Endothelial cell of umbilical vein (primary cell): ENCODE results near the gene CDCA7L. TPM values are rescaled to one million over a fixed set of nuclear protein-coding genes. Genes with fewer than 3 reads are reported as not detected.

Experiments
- BruUV-seq: library from RNA; stranded (reverse); fragments of 400-500 nt; replicated peaks from 2 replicates; lab custom pipeline; 2021; lab: Mats Ljungman, UMichigan
- CTCF ChIA-PET: fragments of 300-600, 350-600 bp; sonication (Branson Sonifier 250); formaldehyde crosslinking; loops from one replicate; lab custom pipeline; 2021; ENCODE audit warnings: antibody characterized with exemption, inconsistent platforms; lab: Charles Lee
- POLR2A ChIA-PET: fragments of 300-600, 350-600 bp; sonication (Branson Sonifier 250); formaldehyde crosslinking; loops from one replicate; lab custom pipeline; 2021; ENCODE audit warnings: antibody characterized with exemption, inconsistent platforms; lab: Charles Lee
- DNase-seq: peaks from one replicate; pipeline ENCODE4 v3.0.0-alpha.2; 2011; ENCODE audit warnings: low read depth, low spot score
- FAIRE-seq: peaks from 2 replicates; lab custom pipeline; 2011; peaks lifted over from hg19 to GRCh38; lab: Jason Lieb, UNC
- H2AFZ ChIP-seq: 2 replicates; pipeline ENCODE4 v1.6.0; 2012; ENCODE audit warnings: low read depth, low read length, control low read depth, inconsistent platforms
- H3K27ac ChIP-seq: 2 replicates; pipeline ENCODE4 v1.5.1; 2011; ENCODE audit warnings: low read depth, mild to moderate bottlenecking, control low read depth, low read length, moderate library complexity; ENCODE audit not compliant: insufficient read depth
- H3K27me3 ChIP-seq, 2 experiments: 2 replicates each; pipeline versions ENCODE4 v1.6.0 to v1.6.1; 2011; ENCODE audit warnings: low read length in 2 of 2, mixed read lengths in 1 of 2; ENCODE audit not compliant: control insufficient read depth in 2 of 2, insufficient read depth in 2 of 2
- H3K36me3 ChIP-seq, 2 experiments: 2 replicates in 1 of 2; 3 replicates in 1 of 2; pipeline ENCODE4 v1.5.1; 2011; ENCODE audit warnings: low read length in 2 of 2, mild to moderate bottlenecking in 1 of 2, moderate library complexity in 1 of 2; ENCODE audit not compliant: control insufficient read depth in 2 of 2, insufficient read depth in 2 of 2; ENCODE audit errors: extremely low read depth in 1 of 2
- H3K4me1 ChIP-seq: 3 replicates; pipeline ENCODE4 v1.5.1; 2011; ENCODE audit warnings: mild to moderate bottlenecking, low read length; ENCODE audit not compliant: control insufficient read depth, insufficient read depth; ENCODE audit errors: extremely low read depth
- H3K4me2 ChIP-seq: 2 replicates; pipeline ENCODE4 v1.6.1; 2011; ENCODE audit warnings: low read length, control low read depth, mixed read lengths; ENCODE audit not compliant: insufficient read depth
- H3K4me3 ChIP-seq, 3 experiments: fragments of 200-600 bp in 1 of 3; sonication (generic), shearing (Covaris generic) in 1 of 3; replicated peaks in 1 of 3; 2 replicates each; pipeline ENCODE4 v1.5.1; 2011 to 2016; ENCODE audit warnings: control low read depth in 3 of 3, low read length in 3 of 3, mild to moderate bottlenecking in 2 of 3, inconsistent platforms in 1 of 3, low read depth in 1 of 3, moderate library complexity in 1 of 3; ENCODE audit not compliant: insufficient read depth in 1 of 3
- H3K79me2 ChIP-seq: 2 replicates; pipeline ENCODE4 v1.6.0; 2012; ENCODE audit warnings: low read length, inconsistent platforms; ENCODE audit not compliant: control insufficient read depth, insufficient read depth
- H3K9ac ChIP-seq: replicated peaks from 2 replicates; pipeline ENCODE3; 2011; ENCODE audit warnings: low read length, control low read depth; ENCODE audit not compliant: insufficient read depth; ENCODE audit errors: extremely low read depth
- H3K9me1 ChIP-seq: replicated peaks from 3 replicates; pipeline ENCODE4 v1.6.0; 2011; ENCODE audit warnings: mild to moderate bottlenecking, low read length; ENCODE audit not compliant: control insufficient read depth, insufficient read depth; ENCODE audit errors: extremely low read depth
- H3K9me3 ChIP-seq: replicated peaks from 2 replicates; pipeline ENCODE4 v1.5.1; 2012; ENCODE audit warnings: low read length, inconsistent platforms; ENCODE audit not compliant: control insufficient read depth, insufficient read depth
- H4K20me1 ChIP-seq: replicated peaks from 2 replicates; pipeline ENCODE3; 2011; ENCODE audit warnings: mild to moderate bottlenecking, low read length; ENCODE audit not compliant: control insufficient read depth, insufficient read depth; ENCODE audit errors: extremely low read depth
- EZH2 ChIP-seq: IDR thresholded peaks from 2 replicates; pipeline ENCODE4 v1.6.1; 2012; ENCODE audit warnings: borderline replicate concordance, low read depth, mild to moderate bottlenecking, moderate library complexity, low read length, inconsistent platforms; ENCODE audit not compliant: severe bottlenecking
- FOS ChIP-seq: IDR thresholded peaks from 2 replicates; pipeline ENCODE4 v1.6.1; 2011; ENCODE audit warnings: mild to moderate bottlenecking, low read length, moderate library complexity, borderline replicate concordance; ENCODE audit not compliant: insufficient read depth
- GATA2 ChIP-seq: IDR thresholded peaks from 2 replicates; pipeline ENCODE4 v1.7.0; 2011; ENCODE audit warnings: low read depth, mild to moderate bottlenecking, moderate library complexity, mixed read lengths, low read length; ENCODE audit not compliant: insufficient read length, insufficient read depth
- JUN ChIP-seq: IDR thresholded peaks from 2 replicates; pipeline ENCODE4 v1.6.1; 2011; ENCODE audit warnings: borderline replicate concordance, low read depth; ENCODE audit not compliant: insufficient read length, insufficient read depth
- MYC ChIP-seq: IDR thresholded peaks from one replicate; pipeline ENCODE4 v1.6.1; 2011; ENCODE audit warnings: mild to moderate bottlenecking, low read depth, low read length
- POLR2AphosphoS5 ChIP-seq: IDR thresholded peaks from 2 replicates; pipeline ENCODE4 v1.6.1; 2012; ENCODE audit warnings: low read depth, mild to moderate bottlenecking, control low read depth, low read length, moderate library complexity; ENCODE audit not compliant: insufficient read depth
- dilution Hi-C: fragments of 300-500 bp; cut with MboI; formaldehyde crosslinking; loops from one replicate; pipeline ENCODE4 v1.15.0; 2019; ENCODE audit warnings: low sequenced_read_pairs; ENCODE audit not compliant: extremely low pct_ligation_motif_present
- intact Hi-C: fragments of 100-400 bp; cut with micrococcal nuclease; formaldehyde crosslinking; loops from one replicate; pipeline ENCODE4 v1.10.0; 2022
- polyA plus RNA-seq, 4 experiments: library from polyadenylated mRNA; depleted of rRNA in 3 of 4; stranded (reverse) in 3 of 4; unstranded in 1 of 4; fragments of >200 nt; gene quantifications; 2 replicates each; pipeline versions ENCODE4 v1.2.1 to v1.2.3, GENCODE V29; 2011 to 2012; ENCODE audit warnings: missing spikeins in 1 of 4
- total RNA-seq: library from RNA; stranded (reverse); gene quantifications from 2 replicates; pipeline ENCODE4 v1.2.3, GENCODE V29; 2021
- TF ChIP-seq, protein P1 (sequence below), 2 donors: IDR thresholded peaks; 1 replicate in 1 of 2; 2 replicates in 1 of 2; pipeline ENCODE4 v1.5.1; 2011; ENCODE audit warnings: low read length in 2 of 2, mild to moderate bottlenecking in 2 of 2, moderate library complexity in 2 of 2, control low read depth in 1 of 2, inconsistent platforms in 1 of 2, low read depth in 1 of 2; ENCODE audit not compliant: insufficient read depth in 1 of 2; ENCODE audit errors: extremely low read depth in 1 of 2
- TF ChIP-seq, protein P2 (sequence below): IDR thresholded peaks from 2 replicates; pipeline ENCODE4 v1.6.1; 2011; ENCODE audit not compliant: insufficient read depth, insufficient read length

The CDCA7L gene
- total and polyA plus RNA-seq, 2 donors (not counting 3 experiments of a cell fraction or from before 2014, with no cell fraction given) = 68.4 to 91.6 TPM

DNA sequence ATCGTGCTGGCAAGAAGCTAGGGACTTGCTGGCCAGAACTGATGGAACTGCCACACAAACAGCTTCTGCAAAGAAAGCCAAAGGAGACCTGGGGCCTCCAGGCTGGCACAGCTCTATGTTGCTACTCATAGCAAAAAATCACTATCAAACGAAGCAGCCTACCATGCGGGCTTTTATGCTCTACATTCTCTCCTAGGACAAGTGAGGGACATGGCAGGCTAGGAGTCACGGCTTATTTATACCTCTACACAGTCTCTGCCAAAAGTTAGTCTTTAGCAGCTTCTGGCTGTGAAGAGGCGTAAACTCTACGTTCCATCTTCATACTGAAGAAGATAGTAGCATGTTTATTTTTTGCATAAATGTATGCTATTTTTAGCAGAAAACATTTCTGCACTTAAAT is 35.4 kb downstream of the CDCA7L start:
- Histone ChIP-seq H3K4me2 (no peak overlapping the region), H3K9me3 (no peaks in the 10 kb centered on the region), H3K79me2 (peaks cover 5% of the 10 kb centered on the region), H3K27ac (no peak overlapping the region), H4K20me1 (no peaks in the 10 kb centered on the region), H2AFZ (no peak overlapping the region), H3K9ac (no peak overlapping the region), H3K4me1 (no peaks in the 10 kb centered on the region), H3K9me1 (no peaks in the 10 kb centered on the region), H3K27me3 (no peaks in the 10 kb centered on the region), H3K4me3 (no peak overlapping the region), H3K36me3 (peaks cover 8 to 31% of the 10 kb centered on the region in 2 experiments)
- TF ChIP-seq MYC = no peak
- TF ChIP-seq FOS = no peak
- no peak for TF ChIP-seq POLR2AphosphoS5
- TF ChIP-seq, protein P1, sequence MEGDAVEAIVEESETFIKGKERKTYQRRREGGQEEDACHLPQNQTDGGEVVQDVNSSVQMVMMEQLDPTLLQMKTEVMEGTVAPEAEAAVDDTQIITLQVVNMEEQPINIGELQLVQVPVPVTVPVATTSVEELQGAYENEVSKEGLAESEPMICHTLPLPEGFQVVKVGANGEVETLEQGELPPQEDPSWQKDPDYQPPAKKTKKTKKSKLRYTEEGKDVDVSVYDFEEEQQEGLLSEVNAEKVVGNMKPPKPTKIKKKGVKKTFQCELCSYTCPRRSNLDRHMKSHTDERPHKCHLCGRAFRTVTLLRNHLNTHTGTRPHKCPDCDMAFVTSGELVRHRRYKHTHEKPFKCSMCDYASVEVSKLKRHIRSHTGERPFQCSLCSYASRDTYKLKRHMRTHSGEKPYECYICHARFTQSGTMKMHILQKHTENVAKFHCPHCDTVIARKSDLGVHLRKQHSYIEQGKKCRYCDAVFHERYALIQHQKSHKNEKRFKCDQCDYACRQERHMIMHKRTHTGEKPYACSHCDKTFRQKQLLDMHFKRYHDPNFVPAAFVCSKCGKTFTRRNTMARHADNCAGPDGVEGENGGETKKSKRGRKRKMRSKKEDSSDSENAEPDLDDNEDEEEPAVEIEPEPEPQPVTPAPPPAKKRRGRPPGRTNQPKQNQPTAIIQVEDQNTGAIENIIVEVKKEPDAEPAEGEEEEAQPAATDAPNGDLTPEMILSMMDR (IDR thresholded peaks at IDR 0.05; ENCODE audit: extremely low read depth in 1 of 2, insufficient read depth in 1 of 2, low read depth in 1 of 2, low read length in 2 of 2) = no peak
- TF ChIP-seq JUN = no peak
- no peak for TF ChIP-seq EZH2
- TF ChIP-seq GATA2 = no peak
- TF ChIP-seq, protein P2, sequence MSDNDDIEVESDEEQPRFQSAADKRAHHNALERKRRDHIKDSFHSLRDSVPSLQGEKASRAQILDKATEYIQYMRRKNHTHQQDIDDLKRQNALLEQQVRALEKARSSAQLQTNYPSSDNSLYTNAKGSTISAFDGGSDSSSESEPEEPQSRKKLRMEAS = no peak
- no peak for FAIRE-seq
- DNase-seq = no peak
- dilution Hi-C loops (no loop called here), intact Hi-C loops (no loop called here)
- CTCF ChIA-PET = interaction anchor here (1.5 kb wide), 1 partner anchor 13 kb away, joined by 5 read pairs; no protein-coding TSS in a partner anchor
- BruUV-seq = no TSS peak
- POLR2A ChIA-PET = no interaction called here
